ENCODE results near the gene SMAP2.

DNA sequence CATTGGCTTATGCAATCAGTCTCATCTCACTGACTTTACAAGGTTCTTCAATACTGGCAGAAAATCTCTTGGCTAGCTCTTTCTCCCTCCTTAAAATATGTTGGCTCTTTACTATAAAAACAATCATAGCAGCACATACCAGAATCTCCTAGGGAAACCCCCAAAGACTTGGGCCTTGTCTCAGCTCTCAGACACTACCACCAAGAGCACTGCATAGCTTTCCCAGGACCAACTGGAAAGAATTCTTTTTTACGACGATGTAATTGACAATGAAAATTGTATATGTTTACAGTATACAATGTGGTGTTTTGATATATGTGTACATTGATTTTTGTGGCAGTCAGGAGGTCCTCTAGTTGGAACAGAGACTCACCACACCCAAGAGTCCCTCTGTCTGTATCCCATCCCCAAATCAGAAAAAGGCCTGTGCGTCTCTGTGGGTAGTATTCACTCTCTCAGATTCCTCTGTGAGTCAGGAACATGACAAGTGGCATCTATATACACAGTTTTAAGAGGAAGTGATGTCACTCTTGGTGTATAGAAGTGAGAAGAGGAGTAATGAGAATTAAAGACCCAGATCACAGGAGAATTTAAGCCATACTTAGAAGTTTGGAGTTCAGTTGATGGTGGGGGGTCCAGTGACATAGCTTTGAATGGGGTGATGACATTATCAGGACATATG lies 21.1 kb downstream of the SMAP2 start:
- no peak for TF ChIP-seq EP300 (IDR thresholded peaks at IDR 0.05)
- TF ChIP-seq, protein P1, sequence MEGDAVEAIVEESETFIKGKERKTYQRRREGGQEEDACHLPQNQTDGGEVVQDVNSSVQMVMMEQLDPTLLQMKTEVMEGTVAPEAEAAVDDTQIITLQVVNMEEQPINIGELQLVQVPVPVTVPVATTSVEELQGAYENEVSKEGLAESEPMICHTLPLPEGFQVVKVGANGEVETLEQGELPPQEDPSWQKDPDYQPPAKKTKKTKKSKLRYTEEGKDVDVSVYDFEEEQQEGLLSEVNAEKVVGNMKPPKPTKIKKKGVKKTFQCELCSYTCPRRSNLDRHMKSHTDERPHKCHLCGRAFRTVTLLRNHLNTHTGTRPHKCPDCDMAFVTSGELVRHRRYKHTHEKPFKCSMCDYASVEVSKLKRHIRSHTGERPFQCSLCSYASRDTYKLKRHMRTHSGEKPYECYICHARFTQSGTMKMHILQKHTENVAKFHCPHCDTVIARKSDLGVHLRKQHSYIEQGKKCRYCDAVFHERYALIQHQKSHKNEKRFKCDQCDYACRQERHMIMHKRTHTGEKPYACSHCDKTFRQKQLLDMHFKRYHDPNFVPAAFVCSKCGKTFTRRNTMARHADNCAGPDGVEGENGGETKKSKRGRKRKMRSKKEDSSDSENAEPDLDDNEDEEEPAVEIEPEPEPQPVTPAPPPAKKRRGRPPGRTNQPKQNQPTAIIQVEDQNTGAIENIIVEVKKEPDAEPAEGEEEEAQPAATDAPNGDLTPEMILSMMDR (IDR thresholded peaks at IDR 0.05) = no peak
- TF ChIP-seq POLR2AphosphoS5 (IDR thresholded peaks at IDR 0.05) = peak in 1 of 2 donors; percentile 32
- no peak for TF ChIP-seq POLR2A (IDR thresholded peaks at IDR 0.05; ENCODE audit: low read depth)
